Ramos (cell line): ENCODE results near the gene ACTR3C.

Source experiments
- in situ Hi-C: fragments of 300-500 bp; cut with MboI; formaldehyde crosslinking; loops from one replicate; pipeline ENCODE4 v1.14.3; 2022; ENCODE audit warnings: low sequenced_read_pairs; ENCODE audit not compliant: unreplicated experiment

ACTR3C gene

GRCh38 chr7:150359622-150360362 is 36.4 kb upstream of the ACTR3C start:
- in situ Hi-C loops = no loop called here

GRCh38 chr7:150358988-150359621 is 35.8 kb upstream of the ACTR3C start:
- in situ Hi-C loops = no loop called here

GRCh38 chr7:150358433-150358832 is 35.1 kb upstream of the ACTR3C start:
- in situ Hi-C loops = no loop called here

GRCh38 chr7:150357771-150358427 is 34.6 kb upstream of the ACTR3C start:
- in situ Hi-C loops = no loop called here

- in situ Hi-C loops = no loop called here
Measured at GRCh38 chr7:150357270-150357669, 33.9 kb upstream of the ACTR3C start.

- in situ Hi-C loops = no loop called here
Measured at GRCh38 chr7:150356265-150356897, 33.0 kb upstream of the ACTR3C start.

- in situ Hi-C loops = no loop called here
Measured at GRCh38 chr7:150355666-150356059, 32.3 kb upstream of the ACTR3C start.

- in situ Hi-C loops = no loop called here
Measured at GRCh38 chr7:150351587-150352194, 28.3 kb upstream of the ACTR3C start.

GRCh38 chr7:150346922-150347321 is 23.6 kb upstream of the ACTR3C start:
- in situ Hi-C loops = no loop called here

GRCh38 chr7:150345012-150345411 is 21.7 kb upstream of the ACTR3C start:
- in situ Hi-C loops = no loop called here

- in situ Hi-C loops = no loop called here
Measured at GRCh38 chr7:150344299-150344698, 21.0 kb upstream of the ACTR3C start.

GRCh38 chr7:150343225-150343624 is 19.9 kb upstream of the ACTR3C start:
- in situ Hi-C loops = no loop called here

GRCh38 chr7:150342121-150342408 is 18.7 kb upstream of the ACTR3C start:
- in situ Hi-C loops = no loop called here

- in situ Hi-C loops = no loop called here
Measured at GRCh38 chr7:150341263-150342120, 18.1 kb upstream of the ACTR3C start, which contains the start of gene RARRES2. TSS of gene RARRES2 (minus strand) at chr7:150341629. CDS start at chr7:150340609, 1,020 bp downstream.

- in situ Hi-C loops = no loop called here
Measured at GRCh38 chr7:150340875-150341262, 17.5 kb upstream of the ACTR3C start.

- in situ Hi-C loops = no loop called here
Measured at GRCh38 chr7:150340024-150340749, 16.8 kb upstream of the ACTR3C start.

GRCh38 chr7:150339409-150339809 is 16.1 kb upstream of the ACTR3C start:
- in situ Hi-C loops = no loop called here

GRCh38 chr7:150338166-150338829 is 15.0 kb upstream of the ACTR3C start:
- in situ Hi-C loops = no loop called here

- in situ Hi-C loops = no loop called here
Measured at GRCh38 chr7:150337659-150338081, 14.3 kb upstream of the ACTR3C start.
